ENCODE results near the gene SLIT3.

SLIT3 gene

GRCh38 chr5:168946363-168946762, 354.6 kb downstream of the SLIT3 start:
- no peak for DNase-seq

DNA sequence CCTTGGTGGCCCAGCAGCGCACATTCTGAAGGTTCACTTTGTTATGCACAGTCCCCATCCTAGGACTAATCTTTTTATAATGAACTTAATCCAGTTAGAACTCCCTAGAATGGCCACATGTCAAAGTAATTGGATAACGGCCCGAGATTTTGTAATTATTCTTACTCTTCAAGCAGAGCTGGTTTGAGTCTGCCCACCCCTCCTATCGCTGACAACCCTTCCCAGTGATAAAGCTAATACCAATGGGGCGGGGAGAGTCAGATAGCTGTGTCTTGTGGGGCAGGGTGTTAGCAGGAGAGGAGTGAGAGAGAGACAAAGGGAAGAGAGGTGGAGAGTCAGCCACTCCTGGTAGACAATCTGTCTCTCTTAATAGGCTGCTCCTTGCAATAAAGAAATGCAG, 356.9 kb downstream of the SLIT3 start:
- no peak for DNase-seq

- no peak for DNase-seq
These were observed 357.7 kb downstream of the SLIT3 start for GRCh38 chr5:168943091-168943884.

DNA sequence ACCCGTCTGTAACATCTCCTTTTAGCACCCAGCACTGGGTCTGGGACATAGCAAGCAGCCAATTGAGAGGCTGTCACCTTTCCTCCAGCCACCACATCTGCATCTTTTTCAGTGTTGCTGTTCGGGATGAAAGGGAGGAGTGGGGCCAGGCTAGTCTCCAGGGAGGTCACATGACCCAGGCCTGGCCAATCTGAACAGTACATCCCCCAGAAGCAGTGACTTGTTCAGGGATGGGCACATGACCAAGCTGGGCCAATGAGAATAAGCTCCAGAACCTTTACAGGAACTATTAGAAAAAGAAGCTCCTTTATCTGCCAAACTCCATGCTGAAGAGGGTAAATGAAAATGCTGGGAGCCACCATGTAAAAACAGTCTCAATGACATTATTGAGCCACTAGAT, 359.0 kb downstream of the SLIT3 start:
- no peak for DNase-seq

DNA sequence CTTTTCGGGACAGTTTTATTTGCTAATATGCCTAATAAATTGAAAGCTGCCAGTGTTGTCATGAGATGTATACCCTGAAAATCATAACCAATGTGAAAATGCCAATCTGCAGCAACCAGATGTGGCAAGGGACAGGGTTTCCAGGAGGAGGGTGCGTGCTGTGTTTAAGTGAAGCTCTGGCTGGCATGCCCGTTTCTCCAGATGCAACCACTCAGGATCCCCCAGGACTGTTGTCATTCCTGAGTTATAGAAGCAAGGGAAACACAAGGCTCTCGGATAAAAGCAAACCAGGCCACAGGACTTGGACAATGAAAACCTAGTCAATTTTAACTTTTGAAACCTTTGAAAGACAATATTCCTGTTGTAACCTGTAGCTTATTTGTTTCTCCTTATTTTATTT, 360.2 kb downstream of the SLIT3 start:
- DNase-seq = no peak

- no peak for DNase-seq
These were observed 360.9 kb downstream of the SLIT3 start for GRCh38 chr5:168939887-168940544.

- DNase-seq = no peak
These were observed 361.7 kb downstream of the SLIT3 start for GRCh38 chr5:168939156-168939800.

- no peak for DNase-seq
These were observed 364.4 kb downstream of the SLIT3 start for GRCh38 chr5:168936511-168936910.

DNA sequence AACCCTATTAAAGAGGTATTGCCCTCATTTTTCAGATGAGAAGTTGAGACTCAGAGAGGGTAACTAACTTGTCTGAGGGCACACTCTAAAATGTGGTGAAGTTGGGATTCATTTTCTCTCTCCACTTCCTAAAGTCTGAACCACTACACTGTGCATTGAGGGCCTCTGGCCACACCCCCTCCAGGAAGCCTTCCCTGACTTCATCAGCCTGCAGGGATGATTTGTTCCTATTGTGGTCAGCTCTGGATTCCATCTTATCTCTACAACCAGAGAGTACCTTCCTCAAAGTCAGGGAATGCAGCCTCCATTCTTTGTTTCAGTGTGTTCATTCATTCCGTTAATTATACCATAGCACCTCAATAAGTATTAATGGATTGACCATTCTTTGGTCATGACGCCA, 365.8 kb downstream of the SLIT3 start:
- DNase-seq = no peak

GRCh38 chr5:168934169-168934568, 366.8 kb downstream of the SLIT3 start:
- DNase-seq = no peak

DNA sequence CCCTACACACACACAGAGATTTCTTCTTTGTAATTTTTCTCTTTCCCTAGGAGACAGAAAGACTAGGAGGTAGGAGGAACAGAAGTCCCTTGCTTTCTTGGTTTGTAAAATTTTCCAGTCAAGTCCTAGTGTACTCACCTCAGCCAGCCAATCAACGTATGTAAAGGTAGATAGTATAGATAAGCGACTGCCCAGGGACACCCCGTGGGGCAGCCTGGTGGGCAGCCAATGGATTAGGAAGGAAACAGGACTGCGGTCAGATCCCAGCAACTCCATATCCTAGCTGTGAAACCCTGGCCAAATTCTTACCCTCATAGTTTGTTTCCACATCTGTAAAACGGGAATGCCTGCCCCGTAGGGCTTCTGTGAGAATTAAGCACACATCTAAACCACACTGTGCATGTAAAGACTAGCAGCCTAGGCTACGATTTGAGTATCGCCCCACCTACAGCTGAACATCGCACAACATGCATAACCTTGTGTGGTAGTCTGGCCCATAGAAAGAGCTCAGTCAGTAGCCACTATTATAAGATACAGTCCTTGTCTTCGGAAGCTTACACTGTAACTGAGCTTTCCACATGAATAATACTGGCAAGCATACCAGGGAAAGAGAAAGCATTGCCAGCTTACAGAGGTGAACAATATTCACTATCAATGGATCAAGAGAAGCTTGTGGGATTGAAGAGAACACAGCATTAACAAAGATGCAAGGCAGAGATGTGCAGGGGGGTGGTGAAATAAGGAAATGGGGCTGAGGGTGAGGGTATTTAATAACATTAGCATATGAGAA, 368.3 kb downstream of the SLIT3 start:
- no peak for DNase-seq

- no peak for DNase-seq
These were observed 369.1 kb downstream of the SLIT3 start for GRCh38 chr5:168931638-168932345.

GRCh38 chr5:168929656-168930055, 371.3 kb downstream of the SLIT3 start:
- DNase-seq = no peak

DNA sequence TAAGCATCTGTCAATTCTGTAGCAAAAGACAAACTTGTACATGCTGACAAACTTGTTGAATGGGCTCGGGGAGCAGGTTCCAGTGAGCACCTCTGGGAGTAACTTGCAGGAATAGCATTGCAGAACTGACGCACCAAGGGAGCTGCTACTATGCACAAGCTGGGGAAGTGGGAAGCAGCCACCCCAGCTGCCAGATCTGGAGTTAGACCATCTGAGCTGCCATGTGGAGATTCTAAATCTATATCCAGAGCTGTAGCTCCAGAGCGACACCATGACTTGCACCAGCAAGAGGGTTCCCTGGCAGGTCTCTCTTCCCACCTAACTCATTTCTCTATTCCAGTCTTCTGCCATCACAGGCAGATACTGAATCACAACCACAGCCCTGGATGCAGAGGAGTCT, 375.8 kb downstream of the SLIT3 start:
- DNase-seq = no peak

GRCh38 chr5:168921147-168921866, 379.6 kb downstream of the SLIT3 start:
- DNase-seq = no peak

DNA sequence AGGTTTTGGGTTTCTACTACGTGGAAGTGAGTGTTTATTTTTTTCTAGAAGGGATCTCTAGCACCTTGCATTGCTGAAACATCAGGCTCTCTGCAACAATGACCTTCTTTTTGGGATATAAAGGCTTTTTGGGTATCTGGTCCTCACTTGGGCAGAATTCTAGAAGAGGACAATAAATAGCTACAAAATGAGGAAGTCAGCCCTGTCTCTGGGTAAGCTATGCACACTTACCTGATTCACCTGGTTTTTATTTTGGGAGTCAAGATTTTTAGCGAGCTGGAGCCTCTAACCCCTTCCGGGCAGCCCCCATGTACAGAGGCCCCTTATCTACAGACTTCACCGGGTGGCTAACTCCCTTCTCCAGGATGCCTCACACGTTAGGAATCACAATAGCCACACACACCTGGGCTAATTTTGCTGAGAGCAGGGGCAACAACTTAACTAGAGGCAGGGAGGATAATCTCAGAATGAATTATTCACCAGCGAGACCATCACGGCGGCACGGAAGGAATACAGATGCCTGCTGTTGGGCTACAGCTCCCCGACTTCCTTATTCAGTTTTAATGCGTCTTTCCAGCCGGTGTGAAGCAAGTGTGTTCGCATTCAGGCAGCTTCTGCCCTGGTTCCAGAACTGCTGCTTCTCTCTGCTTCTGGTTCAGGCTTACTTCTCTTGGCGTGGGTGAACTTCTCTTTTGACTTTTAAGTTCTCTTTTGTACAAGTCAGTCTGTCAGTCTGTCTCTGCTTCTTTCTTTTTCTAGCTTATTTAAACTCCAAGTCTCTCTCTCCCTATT, 380.7 kb downstream of the SLIT3 start:
- no peak for DNase-seq

DNA sequence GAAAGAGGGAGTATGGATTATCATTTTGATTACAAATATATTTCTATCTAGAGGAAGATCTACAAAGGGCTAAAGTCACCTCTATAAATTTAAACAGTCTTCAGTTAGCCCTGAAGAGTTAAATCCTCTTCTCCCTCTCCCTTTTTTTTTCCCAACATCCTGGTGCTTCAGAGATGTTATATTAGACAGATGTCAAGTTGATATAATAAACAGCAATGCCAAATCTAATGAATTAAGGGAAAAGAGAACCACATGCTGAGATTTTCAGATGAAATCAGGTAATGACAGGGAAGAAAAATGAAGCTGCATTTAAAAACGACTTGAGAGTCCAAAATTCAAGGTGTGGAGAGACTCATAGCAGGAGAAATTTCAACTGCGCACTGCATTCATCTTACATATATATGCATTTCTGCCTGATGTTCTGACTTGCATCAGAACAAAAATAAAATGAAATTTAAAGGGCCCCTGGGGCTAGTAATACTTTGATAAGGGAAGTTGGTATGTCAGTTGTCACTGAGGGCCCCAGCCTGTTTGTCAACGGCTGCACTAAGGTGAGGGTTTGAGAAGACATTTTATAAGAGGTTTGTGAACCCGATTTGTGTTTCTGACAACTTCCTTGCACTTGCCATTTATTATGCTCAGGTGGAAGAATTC, 382.9 kb downstream of the SLIT3 start:
- DNase-seq = no peak

- no peak for DNase-seq
These were observed 384.1 kb downstream of the SLIT3 start for GRCh38 chr5:168916852-168917251.

DNA sequence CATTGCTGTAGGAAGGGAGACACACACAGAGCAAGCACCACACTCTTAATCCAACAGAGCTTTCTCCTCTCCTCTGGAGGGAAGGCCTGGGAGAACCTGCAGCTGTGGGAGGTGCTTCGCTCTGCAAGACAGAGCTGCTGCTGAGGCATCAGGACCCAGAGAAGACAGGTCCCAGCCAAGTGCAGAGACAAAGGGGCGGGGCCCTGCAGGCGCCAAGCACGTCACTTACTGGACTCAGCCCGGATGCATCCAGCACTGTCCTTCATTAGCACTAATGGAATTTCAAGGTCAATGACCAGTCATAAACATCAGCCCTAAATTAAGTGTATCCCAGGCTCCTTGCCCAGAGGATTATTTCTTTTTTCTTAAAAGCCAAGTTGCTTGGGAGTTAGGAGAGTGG, 384.7 kb downstream of the SLIT3 start:
- DNase-seq = no peak

DNA sequence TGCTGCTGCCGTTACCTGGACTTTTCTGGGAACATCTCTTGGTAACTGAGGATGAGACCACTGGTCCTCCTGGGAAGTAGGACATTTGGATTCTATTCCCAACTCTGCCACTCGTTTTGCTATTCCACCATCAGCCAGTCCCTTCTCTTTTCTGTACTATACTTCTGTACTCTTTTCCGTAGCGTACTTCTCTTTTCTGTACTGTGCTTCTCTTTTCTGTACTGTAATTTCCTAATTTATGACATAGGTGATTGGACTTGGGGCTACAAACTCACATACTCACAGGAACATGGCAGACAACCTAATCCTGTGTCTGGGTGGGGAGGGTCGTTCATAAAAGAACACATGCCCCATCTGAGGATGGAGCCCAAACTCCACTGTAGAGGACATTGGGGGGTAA, 386.4 kb downstream of the SLIT3 start:
- no peak for DNase-seq

GRCh38 chr5:168910874-168911273, 390.1 kb downstream of the SLIT3 start:
- no peak for DNase-seq

Data from NCI-H748 treated with DMSO at 0.1 percent for 48 hours (cell line).